IMR-90 (cell line): ENCODE measurements around the gene LY6G6F.

Source experiments
- BHLHE40 ChIP-seq: fragments of 150-350 bp; IDR thresholded peaks from 2 replicates; pipeline ENCODE4 v1.6.1; 2016; ENCODE audit warnings: mild to moderate bottlenecking, low read depth, low read length
- FOS ChIP-seq: fragments of 150-350 bp; IDR thresholded peaks from 2 replicates; pipeline ENCODE4 v1.6.1; 2016; ENCODE audit warnings: low read depth, low read length
- MAFK ChIP-seq: IDR thresholded peaks from 2 replicates; pipeline ENCODE4 v1.6.1; 2012; ENCODE audit warnings: low read depth, low read length, improper control_type of control experiment
- MAZ ChIP-seq: IDR thresholded peaks from 2 replicates; pipeline ENCODE4 v1.6.1; 2012; ENCODE audit warnings: low read depth, mild to moderate bottlenecking, low read length, improper control_type of control experiment, moderate library complexity, borderline replicate concordance
- MXI1 ChIP-seq: IDR thresholded peaks from 2 replicates; pipeline ENCODE4 v1.6.1; 2012; ENCODE audit warnings: low read depth, mild to moderate bottlenecking, low read length, moderate library complexity, borderline replicate concordance
- POLR2A ChIP-seq: IDR thresholded peaks from 2 replicates; pipeline ENCODE4 v1.6.1; 2012; ENCODE audit warnings: mild to moderate bottlenecking, low read depth, low read length
- RAD21 ChIP-seq: IDR thresholded peaks from 2 replicates; pipeline ENCODE4 v1.6.1; 2012; ENCODE audit warnings: low read length, improper control_type of control experiment
- RCOR1 ChIP-seq: IDR thresholded peaks from 2 replicates; pipeline ENCODE4 v1.6.1; 2012; ENCODE audit warnings: mild to moderate bottlenecking, low read length, improper control_type of control experiment; ENCODE audit not compliant: insufficient replicate concordance
- RFX5 ChIP-seq: IDR thresholded peaks from 2 replicates; pipeline ENCODE4 v1.8.0; 2012; ENCODE audit warnings: low read depth, mild to moderate bottlenecking, low read length, moderate library complexity
- SMC3 ChIP-seq: fragments of 150-350 bp; IDR thresholded peaks from 2 replicates; pipeline ENCODE4 v1.6.1; 2016; ENCODE audit warnings: low read depth, mild to moderate bottlenecking, antibody characterized with exemption, low read length, moderate library complexity
- TF ChIP-seq, protein P1 (sequence below): conservative IDR thresholded peaks from 2 replicates; pipeline ENCODE4 v1.5.1; 2012; ENCODE audit warnings: mild to moderate bottlenecking, low read depth, low read length, improper control_type of control experiment

DNA sequence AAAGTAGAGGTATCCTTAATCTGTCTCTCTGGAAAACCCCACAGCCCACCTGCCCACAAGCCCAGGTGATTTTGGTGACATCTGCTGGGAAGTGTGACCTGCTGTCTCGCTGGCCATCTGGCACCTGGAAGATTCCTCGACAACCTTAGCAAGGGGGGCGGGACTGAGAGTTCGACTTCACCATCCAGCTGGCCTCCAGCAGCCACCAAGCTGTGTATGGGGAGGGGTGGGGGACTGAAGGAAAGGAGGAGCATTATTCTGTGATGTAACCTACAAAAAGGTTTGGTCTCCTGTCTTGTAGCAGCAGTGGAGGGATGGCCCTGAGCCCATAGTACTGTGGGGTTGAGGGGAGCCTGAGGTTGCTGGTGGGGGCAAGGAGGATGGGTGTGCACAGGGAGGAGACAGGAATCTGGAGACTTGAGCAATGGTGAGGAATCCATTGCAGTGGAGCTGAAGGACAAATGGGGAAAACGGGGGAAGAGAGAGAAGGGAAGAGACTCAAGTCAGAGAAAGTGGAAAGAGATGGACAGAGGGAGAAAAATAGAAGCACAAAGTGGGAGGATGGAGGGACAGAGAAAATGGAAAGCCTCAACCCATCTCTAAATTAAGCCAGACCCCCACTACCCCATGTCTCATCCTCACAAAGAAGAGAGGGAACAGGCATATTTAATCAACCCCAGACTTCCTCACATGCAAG is 4.0 kb downstream of the LY6G6F start:
- TF ChIP-seq, protein P1, sequence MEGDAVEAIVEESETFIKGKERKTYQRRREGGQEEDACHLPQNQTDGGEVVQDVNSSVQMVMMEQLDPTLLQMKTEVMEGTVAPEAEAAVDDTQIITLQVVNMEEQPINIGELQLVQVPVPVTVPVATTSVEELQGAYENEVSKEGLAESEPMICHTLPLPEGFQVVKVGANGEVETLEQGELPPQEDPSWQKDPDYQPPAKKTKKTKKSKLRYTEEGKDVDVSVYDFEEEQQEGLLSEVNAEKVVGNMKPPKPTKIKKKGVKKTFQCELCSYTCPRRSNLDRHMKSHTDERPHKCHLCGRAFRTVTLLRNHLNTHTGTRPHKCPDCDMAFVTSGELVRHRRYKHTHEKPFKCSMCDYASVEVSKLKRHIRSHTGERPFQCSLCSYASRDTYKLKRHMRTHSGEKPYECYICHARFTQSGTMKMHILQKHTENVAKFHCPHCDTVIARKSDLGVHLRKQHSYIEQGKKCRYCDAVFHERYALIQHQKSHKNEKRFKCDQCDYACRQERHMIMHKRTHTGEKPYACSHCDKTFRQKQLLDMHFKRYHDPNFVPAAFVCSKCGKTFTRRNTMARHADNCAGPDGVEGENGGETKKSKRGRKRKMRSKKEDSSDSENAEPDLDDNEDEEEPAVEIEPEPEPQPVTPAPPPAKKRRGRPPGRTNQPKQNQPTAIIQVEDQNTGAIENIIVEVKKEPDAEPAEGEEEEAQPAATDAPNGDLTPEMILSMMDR, result no peak
- TF ChIP-seq RAD21 (no peak), POLR2A (no peak), BHLHE40 (no peak), RFX5 (no peak), MAFK (no peak), MXI1 (no peak), FOS (no peak), RCOR1 (no peak), MAZ (no peak), SMC3 (no peak)
